A673 (cell line): Measurements from ENCODE around the gene EPHB2. TPM values are rescaled to one million over a fixed set of nuclear protein-coding genes. Genes with fewer than 3 reads are reported as not detected.
"Not testable (repeated sequence)": the region's sequence is repeated elsewhere in the genome, so short reads cannot be mapped to it uniquely, and the experiment has no call there.

ENCODE experiments used
- BruUV-seq: library from RNA; stranded (reverse); fragments of 400-500 nt; replicated peaks from 2 replicates; lab custom pipeline; 2021; lab: Mats Ljungman, UMichigan
- CTCF ChIA-PET: fragments of 300-600 bp; sonication (Branson Sonifier 250); formaldehyde crosslinking; loops from one replicate; lab custom pipeline; 2022; ENCODE audit warnings: antibody characterized with exemption; lab: Charles Lee
- POLR2A ChIA-PET: fragments of 300-600 bp; sonication (Branson Sonifier 250); formaldehyde crosslinking; loops from one replicate; lab custom pipeline; 2022; ENCODE audit warnings: antibody characterized with exemption; ENCODE audit not compliant: low non-redundant PET; lab: Charles Lee
- DNase-seq: peaks from one replicate; pipeline ENCODE4 v3.0.0-alpha.2; 2015; ENCODE audit warnings: low spot score
- H3K27ac ChIP-seq: fragments of 200-600 bp; sonication (generic); 2 replicates; pipeline ENCODE4 v1.5.1; 2016; ENCODE audit warnings: mixed run types, low read depth, mild to moderate bottlenecking, mixed read lengths, antibody characterized with exemption, low read length; ENCODE audit not compliant: poor library complexity, severe bottlenecking
- H3K27me3 ChIP-seq: fragments of 200-600 bp; sonication (generic); replicated peaks from 2 replicates; pipeline ENCODE4 v1.6.1; 2017; ENCODE audit warnings: mixed run types, low read depth, mild to moderate bottlenecking, mixed read lengths, antibody characterized with exemption, low read length; ENCODE audit not compliant: insufficient read depth, poor library complexity
- H3K36me3 ChIP-seq: fragments of 200-600 bp; sonication (generic); 2 replicates; pipeline ENCODE4 v1.6.1; 2016; ENCODE audit warnings: mixed run types, mild to moderate bottlenecking, mixed read lengths, antibody characterized with exemption, low read length; ENCODE audit not compliant: insufficient read depth, poor library complexity, severe bottlenecking
- H3K4me1 ChIP-seq: fragments of 200-600 bp; sonication (generic); 2 replicates; pipeline ENCODE4 v1.6.1; 2017; ENCODE audit warnings: mixed run types, mild to moderate bottlenecking, mixed read lengths, antibody characterized with exemption, low read length; ENCODE audit not compliant: insufficient read depth, poor library complexity, severe bottlenecking
- H3K4me3 ChIP-seq: fragments of 200-600 bp; sonication (generic); 2 replicates; pipeline ENCODE4 v1.5.1; 2016; ENCODE audit warnings: low read depth, mixed run types, mild to moderate bottlenecking, mixed read lengths, low read length; ENCODE audit not compliant: poor library complexity, severe bottlenecking
- H3K9me3 ChIP-seq: fragments of 200-600 bp; sonication (generic); 2 replicates; pipeline ENCODE4 v1.6.1; 2016; ENCODE audit warnings: mixed run types, low read depth, mild to moderate bottlenecking, mixed read lengths, antibody characterized with exemption, low read length; ENCODE audit not compliant: poor library complexity, severe bottlenecking
- EZH2 ChIP-seq: fragments of 200-600 bp; sonication (generic); IDR thresholded peaks from 2 replicates; pipeline ENCODE4 v1.6.1; 2017; ENCODE audit warnings: borderline replicate concordance, low read depth, mild to moderate bottlenecking, mixed read lengths, antibody characterized with exemption, low read length; ENCODE audit not compliant: poor library complexity, severe bottlenecking
- intact Hi-C: fragments of 100-400 bp; cut with micrococcal nuclease; formaldehyde crosslinking; loops from one replicate; pipeline ENCODE4 v1.10.0; 2022; ENCODE audit not compliant: unreplicated experiment
- total RNA-seq: library from RNA; stranded (reverse); gene quantifications from 2 replicates; pipeline ENCODE4 v1.2.3, GENCODE V29; 2021
- TF ChIP-seq, protein P1 (sequence below): fragments of 300-800, 200-600 bp; sonication (generic); conservative IDR thresholded peaks from 2 replicates; pipeline ENCODE4 v1.5.1; 2017; ENCODE audit warnings: low read depth, mild to moderate bottlenecking, antibody characterized with exemption, low read length, moderate library complexity, mixed read lengths

Gene EPHB2
- total RNA-seq, 1 experiment from 2014 or later = 10.4 TPM

- no peak overlapping the region for H3K4me3 ChIP-seq
- ChIA-PET POLR2A (no interaction called here), CTCF (no interaction called here)
- intact Hi-C loops = no loop called here
- no peaks in the 10 kb centered on the region for H3K9me3 ChIP-seq
- no peaks in the 10 kb centered on the region for H3K4me1 ChIP-seq
- DNase-seq = no peak
- H3K36me3 ChIP-seq = no peaks in the 10 kb centered on the region
- BruUV-seq = no TSS peak
- no peaks in the 10 kb centered on the region for H3K27me3 ChIP-seq
- no peak overlapping the region for H3K27ac ChIP-seq
- TF ChIP-seq, protein P1, sequence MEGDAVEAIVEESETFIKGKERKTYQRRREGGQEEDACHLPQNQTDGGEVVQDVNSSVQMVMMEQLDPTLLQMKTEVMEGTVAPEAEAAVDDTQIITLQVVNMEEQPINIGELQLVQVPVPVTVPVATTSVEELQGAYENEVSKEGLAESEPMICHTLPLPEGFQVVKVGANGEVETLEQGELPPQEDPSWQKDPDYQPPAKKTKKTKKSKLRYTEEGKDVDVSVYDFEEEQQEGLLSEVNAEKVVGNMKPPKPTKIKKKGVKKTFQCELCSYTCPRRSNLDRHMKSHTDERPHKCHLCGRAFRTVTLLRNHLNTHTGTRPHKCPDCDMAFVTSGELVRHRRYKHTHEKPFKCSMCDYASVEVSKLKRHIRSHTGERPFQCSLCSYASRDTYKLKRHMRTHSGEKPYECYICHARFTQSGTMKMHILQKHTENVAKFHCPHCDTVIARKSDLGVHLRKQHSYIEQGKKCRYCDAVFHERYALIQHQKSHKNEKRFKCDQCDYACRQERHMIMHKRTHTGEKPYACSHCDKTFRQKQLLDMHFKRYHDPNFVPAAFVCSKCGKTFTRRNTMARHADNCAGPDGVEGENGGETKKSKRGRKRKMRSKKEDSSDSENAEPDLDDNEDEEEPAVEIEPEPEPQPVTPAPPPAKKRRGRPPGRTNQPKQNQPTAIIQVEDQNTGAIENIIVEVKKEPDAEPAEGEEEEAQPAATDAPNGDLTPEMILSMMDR = no peak
- TF ChIP-seq EZH2 = no peak
Measured at GRCh38 chr1:22941257-22941656, 230.6 kb downstream of the EPHB2 start.

- no peak overlapping the region for H3K27ac ChIP-seq
- no peak for TF ChIP-seq EZH2
- TF ChIP-seq, protein P1 = no peak
- intact Hi-C loops = no loop called here
- H3K4me1 ChIP-seq = no peaks in the 10 kb centered on the region
- CTCF ChIA-PET = no interaction called here
- DNase-seq = no peak
- no peaks in the 10 kb centered on the region for H3K9me3 ChIP-seq
- no peaks in the 10 kb centered on the region for H3K36me3 ChIP-seq
- no TSS peak for BruUV-seq
- H3K27me3 ChIP-seq = no peaks in the 10 kb centered on the region
- POLR2A ChIA-PET = no interaction called here
- H3K4me3 ChIP-seq = no peak overlapping the region
Measured at GRCh38 chr1:22944346-22945055, 233.9 kb downstream of the EPHB2 start.

GRCh38 chr1:22945171-22945570, 234.5 kb downstream of the EPHB2 start:
- H3K27me3 ChIP-seq, BruUV-seq, H3K4me3 ChIP-seq, H3K9me3 ChIP-seq, DNase-seq, H3K4me1 ChIP-seq, H3K36me3 ChIP-seq, POLR2A ChIA-PET, intact Hi-C loops, H3K27ac ChIP-seq, CTCF ChIA-PET: not testable (repeated sequence)

DNA sequence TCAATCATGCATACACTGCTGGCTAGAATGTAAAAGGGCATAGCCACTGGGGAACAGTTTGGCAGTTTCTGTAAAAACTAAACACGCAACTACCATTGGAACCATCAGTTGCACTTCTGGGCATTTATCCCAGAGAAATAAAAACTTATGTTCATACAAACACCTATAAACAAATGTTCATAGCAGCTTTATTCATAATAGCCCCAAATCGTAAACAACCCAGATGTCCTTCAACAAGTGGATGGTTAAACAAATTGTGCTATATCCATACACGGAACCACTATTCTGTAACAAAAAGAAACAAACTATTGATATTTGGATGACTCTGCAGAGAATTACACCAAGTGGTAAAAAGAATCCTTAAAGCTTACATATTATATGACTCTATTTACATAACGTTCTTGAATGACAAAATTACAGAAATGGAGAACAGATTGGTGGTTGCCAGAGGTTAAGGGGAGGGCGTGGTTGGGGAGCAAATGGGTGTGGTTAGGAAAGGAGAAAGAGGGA, 239.2 kb downstream of the EPHB2 start:
- no peak overlapping the region for H3K27ac ChIP-seq
- no peak overlapping the region for H3K4me3 ChIP-seq
- intact Hi-C loops = no loop called here
- H3K27me3 ChIP-seq = peaks cover 21% of the 10 kb centered on the region
- H3K4me1 ChIP-seq = peaks cover 7% of the 10 kb centered on the region
- no peak for TF ChIP-seq EZH2
- TF ChIP-seq, protein P1 = no peak
- no TSS peak for BruUV-seq
- H3K36me3 ChIP-seq = no peaks in the 10 kb centered on the region
- no peak for DNase-seq
- POLR2A ChIA-PET = no interaction called here
- no peaks in the 10 kb centered on the region for H3K9me3 ChIP-seq
- CTCF ChIA-PET = no interaction called here
